Urinary bladder (tissue), 4 donors: Measurements from ENCODE around the gene TOPORS. TPM values are rescaled to one million over a fixed set of nuclear protein-coding genes. Genes with fewer than 3 reads are reported as not detected.

Source experiments
- DNase-seq: peaks from one replicate; pipeline ENCODE4 v3.0.0-alpha.2; 2015; ENCODE audit errors: extremely low spot score
- H3K27ac ChIP-seq: one replicate; pipeline ENCODE4 v1.5.1; 2013; ENCODE audit warnings: low read depth, mild to moderate bottlenecking, moderate library complexity
- H3K36me3 ChIP-seq: one replicate; pipeline ENCODE4 v1.6.1; 2013; ENCODE audit warnings: mild to moderate bottlenecking, moderate library complexity; ENCODE audit not compliant: insufficient read depth
- H3K4me1 ChIP-seq: one replicate; pipeline ENCODE4 v1.6.1; 2013; ENCODE audit warnings: mild to moderate bottlenecking, moderate library complexity; ENCODE audit not compliant: insufficient read depth
- H3K4me3 ChIP-seq: one replicate; pipeline ENCODE4 v1.5.1; 2013; ENCODE audit warnings: low read depth, low read length
- WGBS: extraction: QIAGEN DNeasy Blood & Tissue Kit; methylation state at CpG from one replicate; pipeline ENCODE4 v1.1.7; 2013; 5-methylcytosine and 5-hydroxymethylcytosine counted together
- polyA plus RNA-seq: library from polyadenylated mRNA; stranded (reverse); fragments of 200-250 nt; gene quantifications from one replicate; pipeline ENCODE4 v1.2.3, GENCODE V29; 2013
- total RNA-seq: library from RNA; depleted of rRNA; stranded (reverse); fragments of >200 nt; gene quantifications from one replicate; pipeline ENCODE4 v1.2.3, GENCODE V29; 2014
- donor health status: healthy with polysubstance abuse.
- donor health status: healthy.

TOPORS gene
- total and polyA plus RNA-seq, 2 donors, result 13.3 to 39.0 TPM

GRCh38 chr9:32577316-32577715 is 24.9 kb upstream of the TOPORS start:
- no peak for DNase-seq
- Histone ChIP-seq H3K4me3 (no peak overlapping the region), H3K4me1 (no peaks in the 10 kb centered on the region), H3K27ac (no peak overlapping the region), H3K36me3 (no peaks in the 10 kb centered on the region)
- WGBS, result 81% methylated on average over 3 of the region's 3 CpGs

GRCh38 chr9:32574858-32575257 is 22.5 kb upstream of the TOPORS start:
- Histone ChIP-seq H3K27ac (no peak overlapping the region), H3K4me1 (no peaks in the 10 kb centered on the region), H3K4me3 (no peak overlapping the region), H3K36me3 (no peaks in the 10 kb centered on the region)
- DNase-seq, result no peak
- WGBS, result 70% methylated on average over 1 of the region's 1 CpG

- Histone ChIP-seq H3K27ac (no peak overlapping the region), H3K4me3 (no peak overlapping the region), H3K4me1 (no peaks in the 10 kb centered on the region), H3K36me3 (no peaks in the 10 kb centered on the region)
- WGBS, result 86% methylated on average over 7 of the region's 7 CpGs
- DNase-seq, result no peak
Measured at GRCh38 chr9:32573821-32574220, 21.4 kb upstream of the TOPORS start.

- Histone ChIP-seq H3K36me3 (no peaks in the 10 kb centered on the region), H3K4me3 (peak within 1 kb of the TSS; percentile 80), H3K27ac (peak within 1 kb of the TSS; percentile 92), H3K4me1 (no peaks in the 10 kb centered on the region)
- peak; percentile 86 for DNase-seq
- WGBS, result under 1% methylated on average over 36 of the region's 36 CpGs
Measured at GRCh38 chr9:32572900-32573523, 20.6 kb upstream of the TOPORS start, which contains the start of gene NDUFB6. Gene NDUFB6, minus strand, starts transcription at chr9:32573159. Its CDS starts 99 bp downstream, at chr9:32573060.

- Histone ChIP-seq H3K4me1 (no peaks in the 10 kb centered on the region), H3K4me3 (peak overlapping the region; percentile 80), H3K36me3 (no peaks in the 10 kb centered on the region), H3K27ac (peak overlapping the region; percentile 92)
- peak; percentile 43 for DNase-seq
- WGBS, result 2% methylated on average over 17 of the region's 17 CpGs
Measured at GRCh38 chr9:32571969-32572899, 19.8 kb upstream of the TOPORS start.

GRCh38 chr9:32570262-32570661 is 17.9 kb upstream of the TOPORS start:
- no peak for DNase-seq
- WGBS, result 90% methylated on average over 4 of the region's 4 CpGs
- Histone ChIP-seq H3K27ac (no peak overlapping the region), H3K4me1 (no peaks in the 10 kb centered on the region), H3K36me3 (no peaks in the 10 kb centered on the region), H3K4me3 (no peak overlapping the region)

- no peaks in the 10 kb centered on the region for H3K4me1 ChIP-seq
- 95% methylated on average over 26 of the region's 26 CpGs for WGBS
- no peak overlapping the region for H3K4me3 ChIP-seq
- no peak for DNase-seq
- H3K36me3 ChIP-seq, result no peaks in the 10 kb centered on the region
- no peak overlapping the region for H3K27ac ChIP-seq
Measured at GRCh38 chr9:32566770-32567169, 14.4 kb upstream of the TOPORS start.

GRCh38 chr9:32565967-32566366 is 13.6 kb upstream of the TOPORS start:
- Histone ChIP-seq H3K36me3 (no peaks in the 10 kb centered on the region), H3K4me3 (no peak overlapping the region), H3K4me1 (no peaks in the 10 kb centered on the region), H3K27ac (no peak overlapping the region)
- no peak for DNase-seq
- WGBS, result 92% methylated on average over 6 of the region's 6 CpGs

- Histone ChIP-seq H3K36me3 (peaks cover 2% of the 10 kb centered on the region), H3K27ac (no peak overlapping the region), H3K4me3 (no peak overlapping the region), H3K4me1 (no peaks in the 10 kb centered on the region)
- no peak for DNase-seq
- WGBS, result 76% methylated on average over 3 of the region's 3 CpGs
Measured at GRCh38 chr9:32558408-32558934, 6.1 kb upstream of the TOPORS start.

- no peaks in the 10 kb centered on the region for H3K4me1 ChIP-seq
- peaks cover 2% of the 10 kb centered on the region for H3K36me3 ChIP-seq
- H3K27ac ChIP-seq, result no peak overlapping the region
- H3K4me3 ChIP-seq, result no peak overlapping the region
- no peak for DNase-seq
Measured at GRCh38 chr9:32554591-32554990, 2.2 kb upstream of the TOPORS start.

GRCh38 chr9:32554107-32554506 is 1.7 kb upstream of the TOPORS start:
- no peak overlapping the region for H3K4me3 ChIP-seq
- H3K36me3 ChIP-seq, result peaks cover 2% of the 10 kb centered on the region
- no peak overlapping the region for H3K27ac ChIP-seq
- 71% methylated on average over 2 of the region's 2 CpGs for WGBS
- no peaks in the 10 kb centered on the region for H3K4me1 ChIP-seq
- DNase-seq, result no peak

- H3K27ac ChIP-seq, result peak overlapping the region; percentile 98
- H3K36me3 ChIP-seq, result peaks cover 2% of the 10 kb centered on the region
- under 1% methylated on average over 36 of the region's 36 CpGs for WGBS
- DNase-seq, result peak; percentile 45
- peak overlapping the region; percentile 87 for H3K4me3 ChIP-seq
- no peaks in the 10 kb centered on the region for H3K4me1 ChIP-seq
Measured at GRCh38 chr9:32551276-32552051, 922 bp downstream of the TOPORS start.

GRCh38 chr9:32550562-32551275 is 1.7 kb downstream of the TOPORS start:
- Histone ChIP-seq H3K4me3 (peak overlapping the region; percentile 87), H3K27ac (peak overlapping the region; percentile 98), H3K36me3 (no peaks in the 10 kb centered on the region), H3K4me1 (no peaks in the 10 kb centered on the region)
- peak; percentile 89 for DNase-seq
- under 1% methylated on average over 75 of the region's 75 CpGs for WGBS
